Uterus (tissue), 4 donors: ENCODE measurements around the gene DUSP1. TPM values are rescaled to one million over a fixed set of nuclear protein-coding genes. Genes with fewer than 3 reads are reported as not detected.

Source experiments
- DNase-seq, 2 donors: peaks; one replicate each; pipeline ENCODE4 v3.0.0-alpha.2; 2019 to 2020
- H3K27ac ChIP-seq, 2 donors: fragments of 200-600 bp; sonication (generic); 1 replicate in 1 of 2; 2 replicates in 1 of 2; pipeline ENCODE4 v1.5.1; 2016 to 2018
- H3K27me3 ChIP-seq, 2 donors: fragments of 200-600 bp; sonication (generic); one replicate each; pipeline ENCODE4 v1.5.1; 2018 to 2019; ENCODE audit warnings: control low read depth in 1 of 2
- H3K36me3 ChIP-seq, 2 donors: fragments of 200-600 bp; sonication (generic); one replicate each; pipeline ENCODE4 v1.5.1; 2019; ENCODE audit warnings: control low read depth in 1 of 2
- H3K4me1 ChIP-seq, 2 donors: fragments of 200-600 bp; sonication (generic); one replicate each; pipeline ENCODE4 v1.5.1; 2018 to 2019; ENCODE audit warnings: control low read depth in 1 of 2
- H3K4me3 ChIP-seq, 2 donors: fragments of 200-600 bp; sonication (generic); 1 replicate in 1 of 2; 2 replicates in 1 of 2; pipeline ENCODE4 v1.5.1; 2018 to 2019; ENCODE audit warnings: mild to moderate bottlenecking in 1 of 2
- H3K9me3 ChIP-seq, 2 donors: fragments of 200-600 bp; sonication (generic); one replicate each; pipeline ENCODE4 v1.5.1; 2019; ENCODE audit warnings: control low read depth in 1 of 2
- CTCF ChIP-seq, 4 experiments: fragments of 200-600 bp in 2 of 4; fragments of 450-650 bp in 2 of 4; sonication (generic) in 2 of 4; IDR thresholded peaks; one replicate each; pipeline ENCODE4 v1.5.1; 2016 to 2019; ENCODE audit warnings: antibody characterized with exemption in 4 of 4, mild to moderate bottlenecking in 2 of 4, moderate library complexity in 1 of 4
- POLR2A ChIP-seq, 2 donors: fragments of 450-650 bp; IDR thresholded peaks; one replicate each; pipeline ENCODE4 v1.6.1; 2016; ENCODE audit warnings: antibody characterized with exemption in 2 of 2, mild to moderate bottlenecking in 1 of 2, moderate library complexity in 1 of 2
- intact Hi-C: fragments of 100-400 bp; cut with DNase I; formaldehyde crosslinking; loops from one replicate; pipeline ENCODE4 v1.15.1; 2023; ENCODE audit warnings: low total_unique reads
- total RNA-seq, 4 donors: library from RNA; depleted of rRNA in 3 of 4; stranded (reverse); fragments of >200 nt in 3 of 4; gene quantifications; one replicate each; pipeline versions ENCODE4 v1.1.0 to v1.2.4, GENCODE V29; 2014 to 2023
- donor health status: DM: yes; HTN: yes; CAD: no.

DUSP1 gene
- total RNA-seq, 4 donors from 2014 or later, result 189 to 2,046 (median 515) TPM

DNA sequence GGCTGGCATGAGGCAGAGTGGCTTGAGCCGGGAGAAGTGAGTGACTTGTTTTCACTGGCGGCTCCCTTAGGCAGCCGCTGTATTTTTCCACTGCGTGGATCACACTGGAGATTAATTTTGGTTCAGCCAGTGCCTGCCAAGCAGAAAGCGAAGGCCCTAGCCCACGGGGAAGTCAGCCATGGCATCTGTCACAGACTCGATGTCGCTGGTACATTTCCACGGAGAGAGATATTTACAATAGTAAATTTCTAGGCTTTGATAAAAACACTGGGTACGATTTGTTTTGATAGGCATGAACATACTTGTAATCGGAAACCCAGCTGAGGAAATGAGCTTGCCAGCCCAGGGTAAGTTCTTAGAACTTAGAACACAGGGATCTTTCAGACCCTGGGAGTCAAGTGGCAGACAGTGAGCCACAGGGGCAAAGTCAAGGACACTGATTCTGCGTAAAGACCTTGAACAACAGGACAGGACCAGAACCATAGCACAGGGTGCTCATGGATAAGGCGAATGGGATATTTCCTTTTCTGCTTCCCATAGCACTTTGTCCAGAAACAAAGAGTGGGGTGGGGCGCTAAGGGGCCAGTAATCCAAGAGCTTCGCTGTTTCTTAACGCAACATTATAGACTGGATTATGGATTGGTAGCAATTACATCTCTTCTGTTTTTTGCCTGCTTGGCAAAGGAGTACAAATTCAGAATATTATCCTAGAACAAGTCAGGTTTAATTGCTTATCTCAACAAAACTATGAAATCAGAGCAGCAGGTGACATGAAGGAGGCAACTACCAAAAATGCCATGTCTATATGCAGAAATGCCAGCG lies 4.5 kb downstream of the DUSP1 start:
- H3K4me1 ChIP-seq, result no peaks in the 10 kb centered on the region
- peak overlapping the region; percentile 68 to 85 for H3K4me3 ChIP-seq
- no peaks in the 10 kb centered on the region for H3K9me3 ChIP-seq
- DNase-seq, result peak; percentile 85 to 88
- intact Hi-C loops, result loop anchor here (5.0 kb wide), 1 partner anchor 49 kb away; no protein-coding TSS in a partner anchor
- H3K27ac ChIP-seq, result peak overlapping the region; percentile 99
- peak; percentile 26 to 27 for TF ChIP-seq POLR2A (IDR thresholded peaks at IDR 0.05)
- TF ChIP-seq CTCF (IDR thresholded peaks at IDR 0.05), result peak in 1 of 4 experiments; percentile 20
- no peaks in the 10 kb centered on the region for H3K27me3 ChIP-seq
- no peaks in the 10 kb centered on the region for H3K36me3 ChIP-seq

DNA sequence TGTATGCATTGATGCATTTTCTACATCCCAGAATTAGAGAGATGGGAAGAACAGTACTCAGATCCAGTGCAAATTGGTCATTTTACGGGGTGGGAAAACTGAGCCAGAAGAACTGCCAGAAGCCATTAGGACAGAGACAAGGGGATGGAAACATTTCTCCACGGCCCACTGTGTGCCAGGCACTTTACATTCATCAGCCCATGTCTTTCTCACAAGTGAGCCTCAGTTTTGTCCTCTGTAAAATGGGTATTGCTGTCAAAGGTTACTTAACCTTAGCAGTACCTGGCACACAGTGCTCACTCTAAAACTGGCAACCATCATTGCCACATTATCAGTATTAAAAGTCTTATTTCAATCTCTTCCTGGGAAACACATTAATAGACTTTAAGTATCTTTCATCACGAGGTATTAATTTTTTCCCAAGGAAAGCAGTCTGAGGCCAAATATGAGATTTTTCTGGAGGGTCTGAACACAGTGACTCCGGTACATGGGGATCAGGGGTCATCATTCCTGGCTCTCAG lies 5.2 kb downstream of the DUSP1 start:
- H3K4me3 ChIP-seq, result peak overlapping the region; percentile 8 to 85
- peak overlapping the region; percentile 99 for H3K27ac ChIP-seq
- TF ChIP-seq POLR2A (IDR thresholded peaks at IDR 0.05), result no peak
- TF ChIP-seq CTCF (IDR thresholded peaks at IDR 0.05), result no peak
- no peaks in the 10 kb centered on the region for H3K9me3 ChIP-seq
- H3K36me3 ChIP-seq, result no peaks in the 10 kb centered on the region
- H3K27me3 ChIP-seq, result no peaks in the 10 kb centered on the region
- intact Hi-C loops, result loop anchor here (5.0 kb wide), 1 partner anchor 49 kb away; no protein-coding TSS in a partner anchor
- DNase-seq, result no peak
- H3K4me1 ChIP-seq, result no peaks in the 10 kb centered on the region

GRCh38 chr5:172764861-172765765 lies 5.9 kb downstream of the DUSP1 start:
- Histone ChIP-seq H3K4me1 (no peaks in the 10 kb centered on the region), H3K36me3 (no peaks in the 10 kb centered on the region), H3K4me3 (peak overlapping the region; percentile 8 to 14), H3K9me3 (no peaks in the 10 kb centered on the region), H3K27ac (peak overlapping the region; percentile 99), H3K27me3 (no peaks in the 10 kb centered on the region)
- TF ChIP-seq POLR2A (IDR thresholded peaks at IDR 0.05), result peak in 1 of 2 donors; percentile 43
- peak in 1 of 4 experiments; percentile 2 for TF ChIP-seq CTCF (IDR thresholded peaks at IDR 0.05)
- intact Hi-C loops, result loop anchor here (5.0 kb wide), 1 partner anchor 48 kb away; no protein-coding TSS in a partner anchor
- DNase-seq, result peak; percentile 93 to 100

- Histone ChIP-seq H3K9me3 (no peaks in the 10 kb centered on the region), H3K27me3 (no peaks in the 10 kb centered on the region), H3K4me1 (no peaks in the 10 kb centered on the region), H3K36me3 (no peaks in the 10 kb centered on the region), H3K27ac (no peak overlapping the region), H3K4me3 (no peak overlapping the region)
- TF ChIP-seq CTCF (IDR thresholded peaks at IDR 0.05) (no peak), POLR2A (IDR thresholded peaks at IDR 0.05) (no peak)
- DNase-seq, result no peak
- intact Hi-C loops, result no loop called here
These were observed 7.9 kb downstream of the DUSP1 start for GRCh38 chr5:172763120-172763464.
